ENCODE results near the gene NECAB2.
"Not testable (repeated sequence)": the region's sequence is repeated elsewhere in the genome, so short reads cannot be mapped to it uniquely, and the experiment has no call there.

The NECAB2 gene

DNA sequence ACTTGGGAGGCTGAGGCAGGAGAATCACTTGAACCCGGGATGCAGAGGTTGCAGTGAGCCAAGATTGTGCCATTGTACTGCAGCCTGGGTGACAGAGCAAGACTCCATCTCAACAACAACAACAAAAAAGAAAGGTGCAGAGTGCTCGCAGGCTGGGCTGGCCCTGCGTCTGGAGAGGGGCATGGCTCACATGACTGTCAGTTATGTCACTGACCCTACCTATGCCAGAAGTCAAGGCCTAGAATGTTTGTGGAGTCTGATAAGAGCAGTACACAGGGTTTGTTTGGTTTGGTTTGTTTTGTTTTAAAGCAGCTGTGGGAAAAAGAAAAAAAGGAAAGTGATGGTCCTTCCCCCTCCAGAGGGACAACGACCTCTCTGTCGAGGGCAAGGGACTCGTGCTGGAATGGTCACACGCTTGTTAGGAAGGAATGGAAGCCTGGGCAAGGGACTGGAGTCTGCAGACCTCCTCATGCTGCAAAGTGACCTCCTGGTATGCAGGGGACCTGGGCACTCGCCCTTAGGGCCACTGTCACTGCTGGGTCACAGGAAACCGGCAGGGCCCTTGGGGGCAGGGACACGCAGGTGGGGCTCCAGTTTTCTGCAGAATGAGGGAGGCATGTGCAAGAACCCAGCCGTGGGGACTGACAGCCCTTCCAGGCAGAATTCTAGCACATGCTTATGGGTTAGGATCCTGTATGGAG, 25.1 kb upstream of the NECAB2 start:
- no peak for ATAC-seq
- Mint-ChIP-seq H3K4me1 (peaks cover 6% of the 10 kb centered on the region), H3K27ac (peak overlapping the region in 1 of 2 donors; percentile 16), H3K4me3 (no peak overlapping the region), H3K27me3 (no peaks in the 10 kb centered on the region), H3K9me3 (no peaks in the 10 kb centered on the region)
- DNase-seq = no peak

DNA sequence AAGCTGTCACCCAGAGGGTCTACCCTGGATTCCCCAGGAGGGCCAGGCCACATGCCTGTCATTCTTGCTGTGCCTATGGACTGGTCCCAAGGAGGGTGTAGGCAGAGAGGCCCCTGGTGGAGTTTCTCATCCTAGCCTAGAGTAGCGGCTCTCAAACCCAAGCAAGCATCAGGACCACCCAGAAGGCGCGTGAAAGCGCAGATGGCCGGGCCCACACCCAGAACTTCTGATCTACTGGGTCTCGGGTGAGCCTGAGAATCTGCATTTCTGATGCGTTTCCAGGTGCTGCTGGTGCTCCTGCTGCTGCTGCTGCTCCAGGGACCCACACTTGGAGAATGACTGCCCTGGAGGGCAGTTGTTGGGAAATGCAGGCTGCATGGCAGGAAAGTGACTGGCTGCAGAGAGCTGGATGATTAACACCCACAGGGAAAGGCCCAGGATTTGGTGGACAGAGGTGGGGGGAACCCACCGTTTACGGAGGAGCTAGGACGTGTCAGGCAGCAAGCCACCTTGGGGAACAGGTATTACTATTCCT, 24.5 kb upstream of the NECAB2 start:
- Mint-ChIP-seq H3K27me3 (no peaks in the 10 kb centered on the region), H3K27ac (peak overlapping the region in 1 of 2 donors; percentile 74)

GRCh38 chr16:83945587-83945986, 22.5 kb upstream of the NECAB2 start:
- no peak overlapping the region for H3K4me3 Mint-ChIP-seq
- H3K4me1 Mint-ChIP-seq = no peaks in the 10 kb centered on the region
- no peak for ATAC-seq
- DNase-seq = no peak
- H3K27ac Mint-ChIP-seq = peak overlapping the region in 1 of 2 donors; percentile 82
- H3K9me3 Mint-ChIP-seq = no peaks in the 10 kb centered on the region
- no peaks in the 10 kb centered on the region for H3K27me3 Mint-ChIP-seq

More for the DNA sequence above, 24.5 kb upstream of the NECAB2 start:
- H3K4me1 Mint-ChIP-seq = peaks cover 6% of the 10 kb centered on the region
- DNase-seq (no peak), ATAC-seq (peak; percentile 20)
- no peaks in the 10 kb centered on the region for H3K9me3 Mint-ChIP-seq
- H3K4me3 Mint-ChIP-seq = no peak overlapping the region

- Mint-ChIP-seq H3K27me3 (no peaks in the 10 kb centered on the region), H3K9me3 (no peaks in the 10 kb centered on the region), H3K27ac (no peak overlapping the region), H3K4me3 (no peak overlapping the region), H3K4me1 (no peaks in the 10 kb centered on the region)
- DNase-seq (no peak), ATAC-seq (no peak)
These were observed 21.8 kb upstream of the NECAB2 start for GRCh38 chr16:83946154-83946780.

GRCh38 chr16:83946781-83947566, 21.1 kb upstream of the NECAB2 start:
- Mint-ChIP-seq H3K27me3 (no peaks in the 10 kb centered on the region), H3K4me3 (no peak overlapping the region), H3K4me1 (no peaks in the 10 kb centered on the region), H3K9me3 (no peaks in the 10 kb centered on the region), H3K27ac (peak overlapping the region in 1 of 2 donors; percentile 37)
- DNase-seq = no peak
- ATAC-seq = no peak

GRCh38 chr16:83947642-83948234, 20.3 kb upstream of the NECAB2 start:
- H3K4me3 Mint-ChIP-seq = no peak overlapping the region
- H3K27me3 Mint-ChIP-seq = no peaks in the 10 kb centered on the region
- H3K9me3 Mint-ChIP-seq = no peaks in the 10 kb centered on the region
- H3K4me1 Mint-ChIP-seq = peaks cover 7% of the 10 kb centered on the region
- no peak overlapping the region for H3K27ac Mint-ChIP-seq
- ATAC-seq = no peak
- DNase-seq = no peak

DNA sequence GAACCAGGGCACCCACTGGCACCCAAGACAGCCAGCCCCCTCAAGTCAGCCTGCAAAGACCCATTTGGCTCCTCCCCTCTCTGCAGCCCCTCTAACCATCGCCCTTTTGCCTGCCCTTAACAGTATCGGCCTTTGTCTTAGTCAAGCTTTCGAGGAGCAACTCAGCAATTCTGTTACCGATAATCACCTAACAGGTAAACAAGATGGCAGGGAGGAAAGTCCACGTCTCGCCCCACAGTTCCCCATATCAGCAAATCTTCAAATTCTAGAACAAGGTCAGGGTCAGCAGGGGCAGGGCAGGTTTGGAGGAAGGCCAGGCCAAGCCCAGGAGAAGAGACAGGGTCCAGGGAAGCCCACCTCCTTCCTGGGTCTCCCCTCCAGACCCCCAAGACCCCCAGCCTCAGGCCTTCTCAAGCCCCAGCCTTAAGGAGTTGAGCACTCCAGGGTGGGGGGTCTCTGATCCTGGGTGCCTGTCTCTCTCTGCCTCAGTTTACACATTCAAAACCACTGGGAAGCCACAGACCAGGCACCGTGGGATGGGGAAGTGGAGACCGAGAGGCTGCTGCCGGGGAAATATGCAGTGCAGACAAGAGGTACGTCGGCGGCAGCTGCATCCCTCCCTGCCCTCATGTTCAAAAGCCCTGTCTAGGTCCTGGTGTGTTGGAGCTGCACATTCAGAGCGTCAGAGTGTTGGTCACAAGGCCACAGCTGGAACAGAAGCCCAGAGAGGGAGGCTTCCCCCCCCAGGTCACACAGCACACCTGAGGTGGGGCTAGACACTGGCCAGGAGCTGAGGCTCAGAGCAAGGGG, 18.9 kb upstream of the NECAB2 start:
- peaks cover 6% of the 10 kb centered on the region for H3K27me3 Mint-ChIP-seq
- no peak overlapping the region for H3K27ac Mint-ChIP-seq
- DNase-seq (no peak), ATAC-seq (no peak)
- no peak overlapping the region for H3K4me3 Mint-ChIP-seq
- peaks cover 21% of the 10 kb centered on the region for H3K4me1 Mint-ChIP-seq
- H3K9me3 Mint-ChIP-seq = no peaks in the 10 kb centered on the region

DNA sequence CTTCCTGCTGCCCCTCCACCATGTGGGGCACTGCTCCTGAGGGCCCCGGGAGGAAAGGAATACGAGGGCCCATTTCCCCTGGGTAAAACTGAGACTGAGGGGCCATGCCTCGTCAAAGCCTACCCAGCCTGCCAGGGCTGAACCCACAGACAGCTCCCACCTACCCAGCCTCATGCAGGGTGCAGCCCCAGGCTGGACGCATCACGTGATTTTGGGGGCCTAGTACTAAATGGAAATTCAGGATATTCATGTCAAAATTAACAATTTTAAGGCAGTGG, 18.4 kb upstream of the NECAB2 start:
- Mint-ChIP-seq H3K27ac (no peak overlapping the region), H3K27me3 (peaks cover 11% of the 10 kb centered on the region), H3K9me3 (no peaks in the 10 kb centered on the region), H3K4me3 (no peak overlapping the region), H3K4me1 (peaks cover 26% of the 10 kb centered on the region)
- ATAC-seq (no peak), DNase-seq (no peak)

DNA sequence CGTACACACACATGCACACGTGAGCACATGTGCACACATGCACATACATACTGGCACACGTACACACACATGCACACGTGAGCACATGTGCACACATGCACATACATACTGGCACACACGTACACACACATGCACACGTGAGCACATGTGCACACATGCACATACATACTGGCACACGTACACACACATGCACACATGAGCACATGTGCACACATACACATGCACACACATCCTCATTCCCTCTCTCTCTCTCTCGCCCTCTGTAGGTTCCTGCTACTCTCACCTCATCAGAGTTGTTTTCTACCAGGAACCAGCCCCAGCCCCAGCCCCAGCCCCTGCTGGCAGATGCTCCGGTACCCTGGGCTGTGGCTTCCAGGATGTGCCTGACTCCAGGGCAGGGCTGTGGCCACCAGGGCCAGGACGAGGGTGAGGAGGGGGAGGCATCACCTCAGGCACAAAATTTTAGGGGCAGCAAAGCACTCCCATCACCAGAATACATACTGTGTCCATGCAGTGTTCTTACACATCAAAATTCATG, 17.1 kb upstream of the NECAB2 start:
- not testable (repeated sequence) for ATAC-seq, H3K27ac Mint-ChIP-seq, DNase-seq, H3K9me3 Mint-ChIP-seq, H3K4me3 Mint-ChIP-seq
- Mint-ChIP-seq H3K4me1 (peaks cover 26% of the 10 kb centered on the region), H3K27me3 (peaks cover 24% of the 10 kb centered on the region)

DNA sequence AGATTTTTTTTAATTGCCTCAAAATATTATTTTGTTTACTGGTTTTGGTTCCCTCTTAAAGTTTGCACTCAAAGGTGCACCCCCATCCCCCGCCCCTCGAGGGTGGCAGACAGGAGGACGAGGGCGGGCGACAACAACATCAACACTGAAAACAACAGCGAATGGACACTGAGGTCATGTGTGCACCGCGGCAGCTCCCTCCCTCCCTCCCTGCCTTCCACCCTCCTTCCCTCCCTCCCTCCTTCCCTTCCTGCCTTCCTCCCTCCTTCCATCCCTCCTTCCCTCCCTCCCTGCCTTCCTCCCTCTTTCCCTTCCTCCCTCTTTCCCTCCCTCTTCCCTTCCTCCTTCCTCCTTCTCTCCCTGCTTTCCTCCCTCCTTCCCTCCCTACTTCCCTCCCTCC, 16.5 kb upstream of the NECAB2 start:
- ATAC-seq = no peak

DNA sequence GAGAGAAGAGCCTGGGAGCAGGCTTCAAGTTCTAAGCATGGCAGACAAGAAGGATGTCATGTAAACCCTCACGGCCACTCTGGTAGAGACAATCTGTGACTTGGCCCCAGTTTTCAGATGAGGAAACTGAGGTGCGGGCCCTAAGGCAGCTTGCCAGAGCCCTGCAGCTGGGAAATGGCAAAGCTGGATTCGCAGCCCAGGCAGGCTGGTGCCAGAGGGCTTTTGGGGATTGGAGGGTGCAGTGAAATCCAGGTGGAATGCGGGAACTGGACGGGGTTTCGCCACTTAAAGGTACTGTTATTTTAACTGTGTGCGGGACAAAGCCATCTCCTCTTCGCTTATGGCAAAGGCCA, 15.5 kb upstream of the NECAB2 start:
- Mint-ChIP-seq H3K9me3 (no peaks in the 10 kb centered on the region), H3K4me1 (peaks cover 32% of the 10 kb centered on the region), H3K27ac (no peak overlapping the region), H3K4me3 (peak overlapping the region in 1 of 2 donors; percentile 88), H3K27me3 (peaks cover 28% of the 10 kb centered on the region)
- DNase-seq (no peak), ATAC-seq (no peak)

More for the DNA sequence above, 16.5 kb upstream of the NECAB2 start:
- H3K4me1 Mint-ChIP-seq = peaks cover 26% of the 10 kb centered on the region
- peaks cover 28% of the 10 kb centered on the region for H3K27me3 Mint-ChIP-seq
- no peak overlapping the region for H3K27ac Mint-ChIP-seq
- no peak for DNase-seq
- no peak overlapping the region for H3K4me3 Mint-ChIP-seq
- no peaks in the 10 kb centered on the region for H3K9me3 Mint-ChIP-seq

- ATAC-seq (peak; percentile 88), DNase-seq (peak; percentile 64 to 78)
- H3K4me3 Mint-ChIP-seq = peak within 1 kb of the TSS; percentile 54 to 88
- H3K9me3 Mint-ChIP-seq = no peaks in the 10 kb centered on the region
- H3K4me1 Mint-ChIP-seq = peaks cover 32% of the 10 kb centered on the region
- peak within 1 kb of the TSS; percentile 85 to 91 for H3K27ac Mint-ChIP-seq
- peaks cover 28% of the 10 kb centered on the region for H3K27me3 Mint-ChIP-seq
These were observed 14.9 kb upstream of the NECAB2 start, which contains the start of gene OSGIN1 for GRCh38 chr16:83952940-83953795. OSGIN1 (plus strand) TSS chr16:83953240; CDS start chr16:83957672, 4,432 bp downstream.

GRCh38 chr16:83953796-83954576, 14.1 kb upstream of the NECAB2 start:
- H3K4me3 Mint-ChIP-seq = peak overlapping the region in 1 of 2 donors; percentile 88
- DNase-seq (peak in 1 of 2 donors; percentile 19), ATAC-seq (peak; percentile 42)
- H3K27ac Mint-ChIP-seq = peak overlapping the region in 1 of 2 donors; percentile 82
- peaks cover 32% of the 10 kb centered on the region for H3K4me1 Mint-ChIP-seq
- no peaks in the 10 kb centered on the region for H3K9me3 Mint-ChIP-seq
- H3K27me3 Mint-ChIP-seq = peaks cover 28% of the 10 kb centered on the region

Measured in stimulated activated naive CD8-positive, alpha-beta T cell treated with anti-CD3 and anti-CD28 coated beads, Interleukin-15, amount 100 ng/mL, for 72 hours (primary cell).